Stomach (tissue), 4 donors: ENCODE results near the gene TNS3.

Experiments
- CTCF ChIP-seq, 7 experiments: fragments of 450-650 bp in 4 of 7; fragments of 200-600 bp in 3 of 7; sonication (generic) in 3 of 7; IDR thresholded peaks; one replicate each; pipeline ENCODE4 v1.5.1; 2016 to 2019; ENCODE audit warnings: antibody characterized with exemption in 7 of 7, control low read depth in 2 of 7, mild to moderate bottlenecking in 1 of 7
- EP300 ChIP-seq: sonication (generic); formaldehyde crosslinking; IDR thresholded peaks from one replicate; pipeline ENCODE4 v1.6.1; 2017; ENCODE audit warnings: antibody characterized with exemption
- POLR2A ChIP-seq, 4 donors: fragments of 450-650 bp; IDR thresholded peaks; one replicate each; pipeline ENCODE4 v1.6.1; 2016; ENCODE audit warnings: antibody characterized with exemption in 4 of 4, control low read depth in 2 of 4, mild to moderate bottlenecking in 1 of 4, moderate library complexity in 1 of 4
- POLR2AphosphoS5 ChIP-seq, 3 donors: sonication (generic); formaldehyde crosslinking; IDR thresholded peaks; one replicate each; pipeline ENCODE4 v1.6.1; 2016; ENCODE audit warnings: antibody characterized with exemption in 3 of 3

- TF ChIP-seq EP300 (no peak), CTCF (IDR thresholded peaks at IDR 0.05) (no peak), POLR2A (IDR thresholded peaks at IDR 0.05) (no peak), POLR2AphosphoS5 (IDR thresholded peaks at IDR 0.05) (no peak)
These were observed 223.6 kb downstream of the TNS3 start for GRCh38 chr7:47358357-47358756.
